ENCODE results near the gene TMEM107.

The TMEM107 gene

DNA sequence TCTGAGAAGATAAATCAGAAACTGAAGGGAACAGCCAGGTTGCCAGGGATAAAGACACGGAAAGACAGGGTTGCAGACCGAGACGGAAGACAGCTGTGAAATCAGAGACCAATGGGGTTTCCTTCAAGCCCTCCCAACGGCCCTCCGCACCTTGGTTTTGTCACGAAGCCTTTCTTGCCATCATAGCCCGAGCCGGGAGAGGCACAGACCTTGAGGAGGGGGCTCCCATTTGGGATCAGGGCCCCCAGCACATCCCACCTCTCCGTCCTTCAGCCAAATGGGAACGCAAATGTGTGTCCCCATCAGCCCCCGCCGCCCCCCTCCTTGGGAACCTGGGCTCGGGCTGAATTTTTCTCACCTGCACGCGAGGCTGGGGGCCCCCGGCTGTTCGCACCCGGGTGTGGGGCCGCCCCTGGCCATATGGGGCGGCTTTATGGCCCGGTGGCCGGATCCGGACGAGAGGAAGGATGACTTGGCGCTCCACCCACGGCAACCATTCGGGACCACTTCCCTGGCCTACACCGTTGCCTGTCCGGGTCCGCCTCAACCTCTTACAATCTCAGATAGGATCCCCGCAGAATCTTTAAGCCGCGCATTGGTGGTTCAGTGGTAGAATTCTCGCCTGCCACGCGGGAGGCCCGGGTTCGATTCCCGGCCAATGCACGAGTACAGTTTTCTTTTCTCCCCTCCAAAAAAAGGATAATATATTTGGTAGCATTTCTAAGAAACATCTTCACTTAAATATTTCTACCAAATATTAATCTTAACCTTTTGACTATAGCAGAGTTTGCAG is 50.8 kb downstream of the TMEM107 start (continued):
- TF ChIP-seq, protein P1, sequence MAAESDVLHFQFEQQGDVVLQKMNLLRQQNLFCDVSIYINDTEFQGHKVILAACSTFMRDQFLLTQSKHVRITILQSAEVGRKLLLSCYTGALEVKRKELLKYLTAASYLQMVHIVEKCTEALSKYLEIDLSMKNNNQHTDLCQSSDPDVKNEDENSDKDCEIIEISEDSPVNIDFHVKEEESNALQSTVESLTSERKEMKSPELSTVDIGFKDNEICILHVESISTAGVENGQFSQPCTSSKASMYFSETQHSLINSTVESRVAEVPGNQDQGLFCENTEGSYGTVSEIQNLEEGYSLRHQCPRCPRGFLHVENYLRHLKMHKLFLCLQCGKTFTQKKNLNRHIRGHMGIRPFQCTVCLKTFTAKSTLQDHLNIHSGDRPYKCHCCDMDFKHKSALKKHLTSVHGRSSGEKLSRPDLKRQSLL (tag by site-specific recombination; IDR thresholded peaks at IDR 0.05): peak; percentile 47; the same call in 1 of the 2 replicates
- no peak for TF ChIP-seq ZNF19 (tag by site-specific recombination; IDR thresholded peaks at IDR 0.05; ENCODE audit: low read depth)
- TF ChIP-seq, protein P2, sequence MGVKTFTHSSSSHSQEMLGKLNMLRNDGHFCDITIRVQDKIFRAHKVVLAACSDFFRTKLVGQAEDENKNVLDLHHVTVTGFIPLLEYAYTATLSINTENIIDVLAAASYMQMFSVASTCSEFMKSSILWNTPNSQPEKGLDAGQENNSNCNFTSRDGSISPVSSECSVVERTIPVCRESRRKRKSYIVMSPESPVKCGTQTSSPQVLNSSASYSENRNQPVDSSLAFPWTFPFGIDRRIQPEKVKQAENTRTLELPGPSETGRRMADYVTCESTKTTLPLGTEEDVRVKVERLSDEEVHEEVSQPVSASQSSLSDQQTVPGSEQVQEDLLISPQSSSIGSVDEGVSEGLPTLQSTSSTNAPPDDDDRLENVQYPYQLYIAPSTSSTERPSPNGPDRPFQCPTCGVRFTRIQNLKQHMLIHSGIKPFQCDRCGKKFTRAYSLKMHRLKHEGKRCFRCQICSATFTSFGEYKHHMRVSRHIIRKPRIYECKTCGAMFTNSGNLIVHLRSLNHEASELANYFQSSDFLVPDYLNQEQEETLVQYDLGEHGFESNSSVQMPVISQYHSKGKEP (tag by site-specific recombination; IDR thresholded peaks at IDR 0.05): peak; percentile 79
- no peak for TF ChIP-seq ZNF768 (tag by site-specific recombination; IDR thresholded peaks at IDR 0.05)
- TF ChIP-seq ZNF747 (tag by site-specific recombination; IDR thresholded peaks at IDR 0.05): no peak
- TF ChIP-seq ZNF621 (tag by site-specific recombination; IDR thresholded peaks at IDR 0.05): no peak
- TF ChIP-seq ZNF302 (tag by site-specific recombination; IDR thresholded peaks at IDR 0.05; ENCODE audit: low read depth): no peak
- peak; percentile 53 for TF ChIP-seq ZFHX2 (tag by site-specific recombination; conservative IDR thresholded peaks at IDR 0.05)
- TF ChIP-seq KLF1 (tag by site-specific recombination; IDR thresholded peaks at IDR 0.05): 0 out of 2 replicates have a peak, but pooled peaks have one; percentile 28
- peak; percentile 42; the same call in 1 of the 2 replicates for TF ChIP-seq ZNF335 (tag by site-specific recombination; conservative IDR thresholded peaks at IDR 0.05)
- TF ChIP-seq TRIM28 (IDR thresholded peaks at IDR 0.05; ENCODE audit: borderline replicate concordance, low read length): no peak
- no peak for TF ChIP-seq ZNF514 (tag by site-specific recombination; IDR thresholded peaks at IDR 0.05)
- no peak for TF ChIP-seq ZNF174 (tag by site-specific recombination; IDR thresholded peaks at IDR 0.05)
- TF ChIP-seq EGR2 (tag by site-specific recombination; IDR thresholded peaks at IDR 0.05; ENCODE audit: low read depth): 0 out of 2 replicates have a peak, but pooled peaks have one; percentile 19
- TF ChIP-seq ZNF596 (tag by site-specific recombination; IDR thresholded peaks at IDR 0.05): no peak
- peak; percentile 13 for TF ChIP-seq ZNF654 (tag by site-specific recombination; IDR thresholded peaks at IDR 0.05; ENCODE audit: low read depth)
- TF ChIP-seq ZIC2 (tag by site-specific recombination; IDR thresholded peaks at IDR 0.05): no peak
- TF ChIP-seq ZBTB7A (tag by site-specific recombination; IDR thresholded peaks at IDR 0.05; ENCODE audit: low read depth): no peak; the same call in 1 of the 2 replicates
- TF ChIP-seq ZXDB (tag by site-specific recombination; IDR thresholded peaks at IDR 0.05): peak; percentile 17; the same call in 1 of the 2 replicates
- TF ChIP-seq SP7 (tag by site-specific recombination; IDR thresholded peaks at IDR 0.05): peak; percentile 43
- TF ChIP-seq ZBTB26 (tag by site-specific recombination; optimal IDR thresholded peaks at IDR 0.05): no peak
- 0 out of 2 replicates have a peak, but pooled peaks have one; percentile 40 for TF ChIP-seq GLI4 (tag by site-specific recombination; IDR thresholded peaks at IDR 0.05)
- TF ChIP-seq ZNF146 (tag by site-specific recombination; IDR thresholded peaks at IDR 0.05): no peak
- TF ChIP-seq ZNF548 (tag by site-specific recombination; IDR thresholded peaks at IDR 0.05): no peak
- no peak for TF ChIP-seq ZNF549 (tag by site-specific recombination; IDR thresholded peaks at IDR 0.05)
- no peak for TF ChIP-seq ZNF560 (tag by site-specific recombination; IDR thresholded peaks at IDR 0.05; ENCODE audit: borderline replicate concordance)
- peak; percentile 23 for TF ChIP-seq PATZ1 (tag by site-specific recombination; IDR thresholded peaks at IDR 0.05)
- TF ChIP-seq CTCF (tag by site-specific recombination; IDR thresholded peaks at IDR 0.05): no peak
- TF ChIP-seq ZNF202 (tag by site-specific recombination; IDR thresholded peaks at IDR 0.05; ENCODE audit: borderline replicate concordance): no peak
- TF ChIP-seq SETDB1 (IDR thresholded peaks at IDR 0.05; ENCODE audit: insufficient read length, low read length): no peak
- TF ChIP-seq ZNF266 (tag by site-specific recombination; IDR thresholded peaks at IDR 0.05; ENCODE audit: low read depth): no peak
- TF ChIP-seq ZNF558 (tag by site-specific recombination; IDR thresholded peaks at IDR 0.05): peak; percentile 18; the same call in 1 of the 2 replicates
- no peak for TF ChIP-seq ZNF792 (tag by site-specific recombination; IDR thresholded peaks at IDR 0.05)
